Lower leg skin (tissue), 3 donors: Measurements from ENCODE around the gene DOCK1.

Source experiments
- CTCF ChIP-seq, 3 donors: fragments of 450-650 bp; IDR thresholded peaks; one replicate each; pipeline ENCODE4 v1.5.1; 2016; ENCODE audit warnings: antibody characterized with exemption in 3 of 3, mild to moderate bottlenecking in 3 of 3, moderate library complexity in 2 of 3
- POLR2A ChIP-seq, 2 donors: fragments of 450-650 bp; IDR thresholded peaks; one replicate each; pipeline ENCODE4 v1.6.1; 2016 to 2017; ENCODE audit warnings: antibody characterized with exemption in 2 of 2, mild to moderate bottlenecking in 1 of 2, moderate library complexity in 1 of 2

GRCh38 chr10:126876456-126876855 lies 28.8 kb upstream of the DOCK1 start:
- no peak for TF ChIP-seq POLR2A (IDR thresholded peaks at IDR 0.05)
- no peak for TF ChIP-seq CTCF (IDR thresholded peaks at IDR 0.05)
